ENCODE results near the gene SLC22A2.
A peak's percentile ranks its signal among the peaks of the same experiment; 100 is the strongest.

Gene SLC22A2

GRCh38 chr6:160279850-160280249 lies 21.2 kb upstream of the SLC22A2 start:
- TF ChIP-seq CTCF (IDR thresholded peaks at IDR 0.05; ENCODE audit: low read depth, low read length) = no peak
- peak; percentile 16 to 65 for DNase-seq (ENCODE audit: low read depth in 2 of 2)
- no peak overlapping the region for H3K4me3 ChIP-seq (replicated peaks in 1 of 2; ENCODE audit: low read depth in 2 of 2, low read length in 2 of 2)

GRCh38 chr6:160278786-160279310 lies 20.2 kb upstream of the SLC22A2 start:
- no peak for TF ChIP-seq CTCF (IDR thresholded peaks at IDR 0.05; ENCODE audit: low read depth, low read length)
- H3K4me3 ChIP-seq (replicated peaks in 1 of 2; ENCODE audit: low read depth in 2 of 2, low read length in 2 of 2) = no peak overlapping the region
- DNase-seq (ENCODE audit: low read depth in 2 of 2) = no peak

GRCh38 chr6:160278311-160278710 lies 19.7 kb upstream of the SLC22A2 start:
- DNase-seq (ENCODE audit: low read depth in 2 of 2) = no peak
- no peak for TF ChIP-seq CTCF (IDR thresholded peaks at IDR 0.05; ENCODE audit: low read depth, low read length)
- H3K4me3 ChIP-seq (replicated peaks in 1 of 2; ENCODE audit: low read depth in 2 of 2, low read length in 2 of 2) = no peak overlapping the region

- no peak overlapping the region for H3K4me3 ChIP-seq (replicated peaks in 1 of 2; ENCODE audit: low read depth in 2 of 2, low read length in 2 of 2)
- no peak for TF ChIP-seq CTCF (IDR thresholded peaks at IDR 0.05; ENCODE audit: low read depth, low read length)
- no peak for DNase-seq (ENCODE audit: low read depth in 2 of 2)
Measured at GRCh38 chr6:160277546-160277945, 18.9 kb upstream of the SLC22A2 start.

GRCh38 chr6:160277144-160277543 lies 18.5 kb upstream of the SLC22A2 start:
- no peak for DNase-seq (ENCODE audit: low read depth in 2 of 2)
- no peak for TF ChIP-seq CTCF (IDR thresholded peaks at IDR 0.05; ENCODE audit: low read depth, low read length)
- no peak overlapping the region for H3K4me3 ChIP-seq (replicated peaks in 1 of 2; ENCODE audit: low read depth in 2 of 2, low read length in 2 of 2)

GRCh38 chr6:160276126-160276525 lies 17.5 kb upstream of the SLC22A2 start:
- no peak for TF ChIP-seq CTCF (IDR thresholded peaks at IDR 0.05; ENCODE audit: low read depth, low read length)
- H3K4me3 ChIP-seq (replicated peaks in 1 of 2; ENCODE audit: low read depth in 2 of 2, low read length in 2 of 2) = no peak overlapping the region
- DNase-seq (ENCODE audit: low read depth in 2 of 2) = no peak

- no peak for TF ChIP-seq CTCF (IDR thresholded peaks at IDR 0.05; ENCODE audit: low read depth, low read length)
- H3K4me3 ChIP-seq (replicated peaks in 1 of 2; ENCODE audit: low read depth in 2 of 2, low read length in 2 of 2) = no peak overlapping the region
Measured at GRCh38 chr6:160275511-160276003, 16.9 kb upstream of the SLC22A2 start.

More at GRCh38 chr6:160275511-160276003, 16.9 kb upstream of the SLC22A2 start:
- no peak for DNase-seq (ENCODE audit: low read depth in 2 of 2)

Measured in cardiac fibroblast (primary cell).